ENCODE measurements around the gene GPAT2.
"Not testable (repeated sequence)": the region's sequence is repeated elsewhere in the genome, so short reads cannot be mapped to it uniquely, and the experiment has no call there.

The GPAT2 gene

GRCh38 chr2:96025755-96026154 is 9.0 kb downstream of the GPAT2 start:
- H3K4me3 ChIP-seq, H3K27ac ChIP-seq: not testable (repeated sequence)

- H3K27ac ChIP-seq = no peak overlapping the region
- no peak overlapping the region for H3K4me3 ChIP-seq
These were observed 9.6 kb downstream of the GPAT2 start for GRCh38 chr2:96025194-96025492.

- no peak overlapping the region for H3K27ac ChIP-seq
- no peak overlapping the region for H3K4me3 ChIP-seq
These were observed 10.2 kb downstream of the GPAT2 start for GRCh38 chr2:96024336-96025193.

GRCh38 chr2:96023701-96024100 is 11.0 kb downstream of the GPAT2 start:
- not testable (repeated sequence) for H3K4me3 ChIP-seq, H3K27ac ChIP-seq

GRCh38 chr2:96022701-96023447 is 11.8 kb downstream of the GPAT2 start:
- not testable (repeated sequence) for H3K27ac ChIP-seq, H3K4me3 ChIP-seq

GRCh38 chr2:96022126-96022525 is 12.6 kb downstream of the GPAT2 start:
- H3K4me3 ChIP-seq, H3K27ac ChIP-seq: not testable (repeated sequence)

- H3K27ac ChIP-seq, H3K4me3 ChIP-seq: not testable (repeated sequence)
These were observed 13.6 kb downstream of the GPAT2 start for GRCh38 chr2:96021142-96021541.

- H3K27ac ChIP-seq, H3K4me3 ChIP-seq: not testable (repeated sequence)
These were observed 14.7 kb downstream of the GPAT2 start for GRCh38 chr2:96019909-96020590.

GRCh38 chr2:96016321-96016720 is 18.4 kb downstream of the GPAT2 start:
- not testable (repeated sequence) for H3K4me3 ChIP-seq, H3K27ac ChIP-seq

GRCh38 chr2:96012792-96013264 is 21.9 kb downstream of the GPAT2 start:
- not testable (repeated sequence) for H3K4me3 ChIP-seq, H3K27ac ChIP-seq

- not testable (repeated sequence) for H3K4me3 ChIP-seq, H3K27ac ChIP-seq
These were observed 22.5 kb downstream of the GPAT2 start for GRCh38 chr2:96012086-96012791.

GRCh38 chr2:96011129-96011455 is 23.6 kb downstream of the GPAT2 start:
- H3K27ac ChIP-seq, H3K4me3 ChIP-seq: not testable (repeated sequence)

- Histone ChIP-seq H3K4me3 (peak overlapping the region; percentile 32 to 59 (median 43)), H3K27ac (peak overlapping the region in 17 of 21 experiments; percentile 16 to 82 (median 78))
These were observed 24.2 kb downstream of the GPAT2 start for GRCh38 chr2:96010320-96011128.

GRCh38 chr2:96009833-96010232 is 24.9 kb downstream of the GPAT2 start:
- H3K4me3 ChIP-seq = peak overlapping the region; percentile 32 to 59 (median 43)
- peak overlapping the region in 17 of 21 experiments; percentile 16 to 82 (median 78) for H3K27ac ChIP-seq

- H3K27ac ChIP-seq, H3K4me3 ChIP-seq: not testable (repeated sequence)
These were observed 26.7 kb downstream of the GPAT2 start for GRCh38 chr2:96008051-96008450.

GRCh38 chr2:96006248-96006647 is 28.5 kb downstream of the GPAT2 start:
- not testable (repeated sequence) for H3K4me3 ChIP-seq, H3K27ac ChIP-seq

GRCh38 chr2:95992520-95993272 is 42.0 kb downstream of the GPAT2 start:
- Histone ChIP-seq H3K4me3 (peak overlapping the region; percentile 46 to 64 (median 57)), H3K27ac (peak overlapping the region; percentile 27 to 94 (median 86))

GRCh38 chr2:95992102-95992501 is 42.6 kb downstream of the GPAT2 start:
- peak overlapping the region in 20 of 21 experiments; percentile 64 to 94 (median 86) for H3K27ac ChIP-seq
- peak overlapping the region; percentile 46 to 64 (median 57) for H3K4me3 ChIP-seq

Measured in skin epidermis (tissue), 12 donors.